ENCODE data around the gene TPST2. TPM values are rescaled to one million over a fixed set of nuclear protein-coding genes. Genes with fewer than 3 reads are reported as not detected.

TPST2 gene
- total RNA-seq, 1 experiment from 2014 or later: 11.8 TPM

- Histone ChIP-seq H3K27me3 (ENCODE audit: insufficient read depth, low read length) (no peaks in the 10 kb centered on the region), H3K27ac (ENCODE audit: low read depth, low read length) (no peak overlapping the region), H3K9ac (ENCODE audit: low read length) (no peak overlapping the region), H3K9me3 (ENCODE audit: control insufficient read depth in 1 of 2, insufficient read depth in 1 of 2, low read depth in 1 of 2, low read length in 2 of 2) (no peaks in the 10 kb centered on the region), H3K9me2 (ENCODE audit: insufficient read depth) (no peaks in the 10 kb centered on the region), H3K4me3 (replicated peaks in 1 of 2; ENCODE audit: low read depth in 1 of 2, low read length in 2 of 2) (no peak overlapping the region), H4K20me1 (ENCODE audit: insufficient read depth) (no peaks in the 10 kb centered on the region), H3K4me2 (ENCODE audit: low read length) (no peak overlapping the region), H3K4me1 (ENCODE audit: control insufficient read depth in 1 of 2, insufficient read depth in 2 of 2, low read length in 2 of 2) (peaks cover 13 to 17% of the 10 kb centered on the region in 2 experiments), H3K79me2 (ENCODE audit: insufficient read depth, low read length) (no peaks in the 10 kb centered on the region), H2AFZ (ENCODE audit: low read depth, low read length, poor library complexity, severe bottlenecking) (no peak overlapping the region), H3K36me3 (ENCODE audit: control insufficient read depth in 1 of 2, insufficient read depth in 2 of 2, low read length in 2 of 2) (no peaks in the 10 kb centered on the region)
- intact Hi-C loops (cut with micrococcal nuclease): no loop called here
- TF ChIP-seq ELF1 (IDR thresholded peaks at IDR 0.05; ENCODE audit: borderline replicate concordance, low read depth) (no peak), YY1 (IDR thresholded peaks at IDR 0.05; ENCODE audit: extremely low read depth, insufficient replicate concordance, low read depth, low read length) (no peak), CBX3 (IDR thresholded peaks at IDR 0.05; ENCODE audit: low read depth) (no peak), ZFX (IDR thresholded peaks at IDR 0.05) (no peak), CEBPB (IDR thresholded peaks at IDR 0.05; ENCODE audit: low read depth) (no peak), FOSL1 (IDR thresholded peaks at IDR 0.05; ENCODE audit: low read depth) (no peak), EZH2phosphoT487 (IDR thresholded peaks at IDR 0.05; ENCODE audit: borderline replicate concordance) (no peak), EGR1 (IDR thresholded peaks at IDR 0.05; ENCODE audit: low read depth) (no peak), ZBTB33 (IDR thresholded peaks at IDR 0.05; ENCODE audit: extremely low read depth, insufficient replicate concordance, low read length) (no peak), SP1 (IDR thresholded peaks at IDR 0.05; ENCODE audit: low read depth) (no peak), SRF (IDR thresholded peaks at IDR 0.05; ENCODE audit: low read depth) (no peak), JUND (IDR thresholded peaks at IDR 0.05) (no peak), CTCF (IDR thresholded peaks at IDR 0.05 in 2 of 3, conservative IDR thresholded peaks at IDR 0.05 in 1 of 3; ENCODE audit: borderline replicate concordance in 1 of 3, insufficient read depth in 1 of 3, low read depth in 2 of 3, low read length in 2 of 3) (no peak), POLR2A (IDR thresholded peaks at IDR 0.05; ENCODE audit: borderline replicate concordance, extremely low read depth, insufficient read depth, insufficient read length) (no peak), MAX (IDR thresholded peaks at IDR 0.05) (no peak), REST (IDR thresholded peaks at IDR 0.05; ENCODE audit: low read depth) (no peak), EZH2 (IDR thresholded peaks at IDR 0.05) (no peak), POLR2AphosphoS5 (IDR thresholded peaks at IDR 0.05; ENCODE audit: low read depth, low read length) (no peak)
- TF ChIP-seq, protein P1, sequence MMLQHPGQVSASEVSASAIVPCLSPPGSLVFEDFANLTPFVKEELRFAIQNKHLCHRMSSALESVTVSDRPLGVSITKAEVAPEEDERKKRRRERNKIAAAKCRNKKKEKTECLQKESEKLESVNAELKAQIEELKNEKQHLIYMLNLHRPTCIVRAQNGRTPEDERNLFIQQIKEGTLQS (IDR thresholded peaks at IDR 0.05): no peak
- ChIA-PET POLR2A (no interaction called here), CTCF (no interaction called here), RAD21 (ENCODE audit: low non-redundant PET in 1 of 2, low total read pairs in 2 of 2, uncharacterized antibody in 2 of 2, unreplicated experiment in 2 of 2) (no interaction called here)
- no peak for ATAC-seq
- no peak for DNase-seq (ENCODE audit: low read depth, low spot score)
- no TSS peak for BruUV-seq (replicated peaks)
Observed at GRCh38 chr22:26552466-26552865, 37.5 kb downstream of the TPST2 start.

All from HCT116 (cell line).